GM23338 (cell line): ENCODE results near the gene CACNB4. TPM values are rescaled to one million over a fixed set of nuclear protein-coding genes. Genes with fewer than 3 reads are reported as not detected.
A peak's percentile ranks its signal among the peaks of the same experiment; 100 is the strongest.

Source experiments
- ATAC-seq: fragments of 200-7000 bp; cut with Tn5 transposase; 3 replicates; pipeline ENCODE4 v1.9.1; 2020
- DNase-seq: peaks from one replicate; pipeline ENCODE4 v3.0.0-alpha.2; 2015; ENCODE audit warnings: low spot score
- H2AFZ ChIP-seq: fragments of 200-600 bp; sonication (generic); 2 replicates; pipeline ENCODE4 v1.8.0; 2016; ENCODE audit warnings: antibody characterized with exemption, mild to moderate bottlenecking, moderate library complexity
- H3F3A ChIP-seq: fragments of 200-600 bp; sonication (generic); replicated peaks from 2 replicates; pipeline ENCODE4 v1.8.0; 2017; ENCODE audit warnings: antibody characterized with exemption, mixed run types, low read depth
- H3K27ac ChIP-seq: fragments of 200-600 bp; sonication (generic); 2 replicates; pipeline ENCODE4 v1.6.1; 2016; ENCODE audit warnings: low read depth
- H3K27me3 ChIP-seq: fragments of 200-600 bp; sonication (generic); 2 replicates; pipeline ENCODE4 v1.8.0; 2016; ENCODE audit warnings: mild to moderate bottlenecking, mixed run types, moderate library complexity; ENCODE audit not compliant: insufficient read depth
- H3K36me3 ChIP-seq: fragments of 200-600 bp; sonication (generic); 2 replicates; pipeline ENCODE4 v1.8.0; 2016; ENCODE audit warnings: mild to moderate bottlenecking; ENCODE audit not compliant: insufficient read depth
- H3K4me1 ChIP-seq: fragments of 200-600 bp; sonication (generic); 2 replicates; pipeline ENCODE4 v1.8.0; 2016; ENCODE audit warnings: mild to moderate bottlenecking, moderate library complexity; ENCODE audit not compliant: insufficient read depth
- H3K4me2 ChIP-seq: fragments of 200-600 bp; sonication (generic); 2 replicates; pipeline ENCODE4 v1.7.1; 2017; ENCODE audit warnings: mixed run types
- H3K4me3 ChIP-seq: fragments of 200-600 bp; sonication (generic); 2 replicates; pipeline ENCODE4 v1.6.1; 2016; ENCODE audit warnings: mixed run types
- H3K79me2 ChIP-seq: fragments of 200-600 bp; sonication (generic); replicated peaks from 2 replicates; pipeline ENCODE4 v1.8.0; 2017; ENCODE audit warnings: mild to moderate bottlenecking; ENCODE audit not compliant: insufficient read depth
- H3K9me2 ChIP-seq: fragments of 200-600 bp; sonication (generic); 2 replicates; pipeline ENCODE4 v1.8.0; 2017; ENCODE audit not compliant: insufficient read depth
- H4K20me1 ChIP-seq: fragments of 200-600 bp; sonication (generic); replicated peaks from 2 replicates; pipeline ENCODE4 v1.8.0; 2017; ENCODE audit warnings: mild to moderate bottlenecking; ENCODE audit not compliant: insufficient read depth
- H3K27ac Mint-ChIP-seq: 2 replicates; pipeline ENCODE4 v1.8.0; 2020; ENCODE audit warnings: inconsistent platforms, mild to moderate bottlenecking, moderate library complexity, mixed read lengths
- H3K27me3 Mint-ChIP-seq: 3 replicates; pipeline ENCODE4 v1.8.0; 2022; ENCODE audit warnings: low read depth, mild to moderate bottlenecking, moderate library complexity, mixed read lengths, inconsistent platforms; ENCODE audit not compliant: insufficient read depth, poor library complexity
- H3K36me3 Mint-ChIP-seq: 3 replicates; pipeline ENCODE4 v1.8.0; 2021; ENCODE audit warnings: low read depth, mild to moderate bottlenecking, inconsistent platforms, moderate library complexity, mixed read lengths
- H3K4me1 Mint-ChIP-seq: 3 replicates; pipeline ENCODE4 v1.8.0; 2020; ENCODE audit warnings: mild to moderate bottlenecking, inconsistent platforms, mixed read lengths
- H3K4me3 Mint-ChIP-seq: 3 replicates; pipeline ENCODE4 v1.8.0; 2021; ENCODE audit warnings: moderate library complexity, mild to moderate bottlenecking, inconsistent platforms, mixed read lengths
- H3K9me3 Mint-ChIP-seq: 3 replicates; pipeline ENCODE4 v1.8.0; 2020; ENCODE audit warnings: moderate library complexity, mild to moderate bottlenecking, inconsistent platforms, mixed read lengths
- CREB1 ChIP-seq: fragments of 250-450 bp; sonication (Bioruptor Pico); IDR thresholded peaks from 2 replicates; pipeline ENCODE4 v1.5.0; 2020; ENCODE audit warnings: low read depth, mild to moderate bottlenecking, moderate library complexity
- CTCF ChIP-seq, 2 experiments: fragments of 200-600 bp in 1 of 2; sonication (generic) in 1 of 2; conservative IDR thresholded peaks; 2 replicates each; pipeline versions ENCODE4 v1.5.1 to v1.6.1; 2016 to 2017; ENCODE audit warnings: antibody characterized with exemption in 2 of 2, low read depth in 2 of 2, mild to moderate bottlenecking in 2 of 2, moderate library complexity in 1 of 2
- ETS1 ChIP-seq: IDR thresholded peaks from 2 replicates; pipeline ENCODE4 v1.6.1; 2016; ENCODE audit warnings: antibody characterized with exemption
- EZH2 ChIP-seq: fragments of 200-600 bp; sonication (generic); IDR thresholded peaks from one replicate; pipeline ENCODE4 v1.8.0; 2017; ENCODE audit warnings: antibody characterized with exemption, mild to moderate bottlenecking, low read depth; ENCODE audit not compliant: unreplicated experiment
- EZH2phosphoT487 ChIP-seq: fragments of 200-600 bp; sonication (generic); IDR thresholded peaks from one replicate; pipeline ENCODE4 v1.8.1; 2018; ENCODE audit warnings: antibody characterized with exemption; ENCODE audit not compliant: unreplicated experiment
- JUNB ChIP-seq: IDR thresholded peaks from one replicate; pipeline ENCODE4 v1.6.1; 2016; ENCODE audit warnings: antibody characterized with exemption; ENCODE audit not compliant: unreplicated experiment
- NANOG ChIP-seq: IDR thresholded peaks from 2 replicates; pipeline ENCODE4 v1.6.1; 2016; ENCODE audit warnings: antibody characterized with exemption, borderline replicate concordance
- POLR2AphosphoS5 ChIP-seq: IDR thresholded peaks from 2 replicates; pipeline ENCODE4 v1.6.1; 2016; ENCODE audit warnings: antibody characterized with exemption, low read depth
- REST ChIP-seq: IDR thresholded peaks from one replicate; pipeline ENCODE4 v1.6.1; 2018; ENCODE audit warnings: antibody characterized with exemption; ENCODE audit not compliant: unreplicated experiment
- STAT1 ChIP-seq: IDR thresholded peaks from one replicate; pipeline ENCODE4 v1.6.1; 2016; ENCODE audit warnings: antibody characterized with exemption; ENCODE audit not compliant: unreplicated experiment
- ZNF114 ChIP-seq: fragments of 250-450 bp; sonication (Bioruptor Pico); IDR thresholded peaks from 2 replicates; pipeline ENCODE4 v1.5.0; 2020; ENCODE audit warnings: mild to moderate bottlenecking, moderate library complexity
- ZNF331 ChIP-seq: fragments of 250-450 bp; sonication (Bioruptor Pico); IDR thresholded peaks from 2 replicates; pipeline ENCODE4 v1.5.0; 2020; ENCODE audit warnings: low read depth, mild to moderate bottlenecking, moderate library complexity
- ZNF462 ChIP-seq: fragments of 250-450 bp; sonication (Bioruptor Pico); IDR thresholded peaks from 2 replicates; pipeline ENCODE4 v1.5.0; 2020; ENCODE audit warnings: mild to moderate bottlenecking, moderate library complexity
- polyA plus RNA-seq: library from polyadenylated mRNA; unstranded; fragments of >200 nt; fragmentation: Nextera tagmentation; extraction: Ambion mirVana; gene quantifications from 2 replicates; pipeline ENCODE4 v1.2.1, GENCODE V29; 2016
- total RNA-seq: library from RNA; depleted of rRNA; stranded (reverse); fragments of >200 nt; shearing (Covaris generic); gene quantifications from 2 replicates; pipeline ENCODE4 v1.2.3, GENCODE V29; 2014

Gene CACNB4
- total and polyA plus RNA-seq, 2 experiments from 2014 or later = 4.0 to 9.8 TPM

- peak overlapping the region; percentile 2; the same call in 1 of the 2 replicates for H3K27ac ChIP-seq
- H3K27ac Mint-ChIP-seq = no peak overlapping the region
- peaks cover 3% of the 10 kb centered on the region; the same call in 1 of the 3 replicates for H3K36me3 Mint-ChIP-seq
- H3K4me1 ChIP-seq = peaks cover 40% of the 10 kb centered on the region
- no peaks in the 10 kb centered on the region for H4K20me1 ChIP-seq
- H3K36me3 ChIP-seq = no peaks in the 10 kb centered on the region
- peaks cover 43% of the 10 kb centered on the region for H3K4me1 Mint-ChIP-seq
- peak overlapping the region; percentile 59 for H3K4me2 ChIP-seq
- H3K79me2 ChIP-seq = 0 out of 2 replicates have a peak, but pooled peaks cover 4% of the 10 kb centered on the region
- H3K9me2 ChIP-seq = peaks cover 3% of the 10 kb centered on the region; the same call in 1 of the 2 replicates
- no peaks in the 10 kb centered on the region for H3K9me3 Mint-ChIP-seq
- DNase-seq = no peak
- 0 out of 2 replicates have a peak overlapping the region, but pooled peaks have one; percentile 38 for H2AFZ ChIP-seq
- H3K4me3 ChIP-seq = no peak overlapping the region; the same call in 1 of the 2 replicates
- H3K27me3 ChIP-seq = no peaks in the 10 kb centered on the region
- H3F3A ChIP-seq = peaks cover 7% of the 10 kb centered on the region; the same call in 1 of the 2 replicates
- ATAC-seq = no peak
- TF ChIP-seq STAT1 = no peak
- TF ChIP-seq ZNF114 (CRISPR knock-in tag) = no peak
- TF ChIP-seq ZNF331 (CRISPR knock-in tag) = no peak
- TF ChIP-seq EZH2 = no peak
- TF ChIP-seq EZH2phosphoT487 = no peak
- no peak for TF ChIP-seq POLR2AphosphoS5
- no peak for TF ChIP-seq JUNB
- TF ChIP-seq ETS1 = no peak
- TF ChIP-seq CREB1 (CRISPR knock-in tag) = no peak
- no peak for TF ChIP-seq ZNF462 (CRISPR knock-in tag)
- TF ChIP-seq NANOG = no peak
- TF ChIP-seq CTCF (conservative IDR thresholded peaks at IDR 0.05; ENCODE audit: low read depth in 2 of 2) = no peak
- no peak for TF ChIP-seq REST
- no peak overlapping the region for H3K4me3 Mint-ChIP-seq
- H3K27me3 Mint-ChIP-seq = peaks cover 2% of the 10 kb centered on the region
Observed at GRCh38 chr2:152051436-152051835, 47.4 kb downstream of the CACNB4 start.
